ENCODE measurements around the gene ATP6V1A. TPM values are rescaled to one million over a fixed set of nuclear protein-coding genes. Genes with fewer than 3 reads are reported as not detected.
A peak's percentile ranks its signal among the peaks of the same experiment; 100 is the strongest.

Gene ATP6V1A
- total RNA-seq, 1 experiment from 2014 or later, result 89.6 TPM

GRCh38 chr3:113741620-113742019 lies 5.2 kb upstream of the ATP6V1A start:
- H3K27ac ChIP-seq (ENCODE audit: low read length), result no peak overlapping the region
- intact Hi-C loops (cut with micrococcal nuclease; ENCODE audit: unreplicated experiment) (loop anchor here (10.0 kb wide), 1 partner anchor 247 kb away; no protein-coding TSS in a partner anchor), in situ Hi-C loops (cut with HindIII; ENCODE audit: low pct_unique_long_range_greater_than_20kb, low sequenced_read_pairs) (no loop called here)
- H3K4me1 ChIP-seq (ENCODE audit: control insufficient read depth, insufficient read depth, low read length), result peaks cover 60% of the 10 kb centered on the region
- CTCF ChIA-PET, result interaction anchor here (0.6 kb wide), 1 partner anchor 21 kb away, joined by 3 read pairs; no protein-coding TSS in a partner anchor
- H3K27me3 ChIP-seq (ENCODE audit: control insufficient read depth, insufficient read depth, low read length), result no peaks in the 10 kb centered on the region
- H3K4me3 ChIP-seq (ENCODE audit: low read depth in 2 of 2, low read length in 2 of 2), result no peak overlapping the region
- POLR2A ChIA-PET, result no interaction called here
- no peak for DNase-seq (ENCODE audit: low read depth, low spot score)
- TF ChIP-seq TCF7L2 (IDR thresholded peaks at IDR 0.05; ENCODE audit: low read depth, low read length), result no peak
- no peak for TF ChIP-seq POLR2AphosphoS5 (IDR thresholded peaks at IDR 0.05; ENCODE audit: low read depth, low read length)
- no peak for TF ChIP-seq SIN3A (IDR thresholded peaks at IDR 0.05; ENCODE audit: borderline replicate concordance, insufficient read depth, low read depth, low read length)
- TF ChIP-seq CTCF (IDR thresholded peaks at IDR 0.05), result no peak
- TF ChIP-seq, protein P1, sequence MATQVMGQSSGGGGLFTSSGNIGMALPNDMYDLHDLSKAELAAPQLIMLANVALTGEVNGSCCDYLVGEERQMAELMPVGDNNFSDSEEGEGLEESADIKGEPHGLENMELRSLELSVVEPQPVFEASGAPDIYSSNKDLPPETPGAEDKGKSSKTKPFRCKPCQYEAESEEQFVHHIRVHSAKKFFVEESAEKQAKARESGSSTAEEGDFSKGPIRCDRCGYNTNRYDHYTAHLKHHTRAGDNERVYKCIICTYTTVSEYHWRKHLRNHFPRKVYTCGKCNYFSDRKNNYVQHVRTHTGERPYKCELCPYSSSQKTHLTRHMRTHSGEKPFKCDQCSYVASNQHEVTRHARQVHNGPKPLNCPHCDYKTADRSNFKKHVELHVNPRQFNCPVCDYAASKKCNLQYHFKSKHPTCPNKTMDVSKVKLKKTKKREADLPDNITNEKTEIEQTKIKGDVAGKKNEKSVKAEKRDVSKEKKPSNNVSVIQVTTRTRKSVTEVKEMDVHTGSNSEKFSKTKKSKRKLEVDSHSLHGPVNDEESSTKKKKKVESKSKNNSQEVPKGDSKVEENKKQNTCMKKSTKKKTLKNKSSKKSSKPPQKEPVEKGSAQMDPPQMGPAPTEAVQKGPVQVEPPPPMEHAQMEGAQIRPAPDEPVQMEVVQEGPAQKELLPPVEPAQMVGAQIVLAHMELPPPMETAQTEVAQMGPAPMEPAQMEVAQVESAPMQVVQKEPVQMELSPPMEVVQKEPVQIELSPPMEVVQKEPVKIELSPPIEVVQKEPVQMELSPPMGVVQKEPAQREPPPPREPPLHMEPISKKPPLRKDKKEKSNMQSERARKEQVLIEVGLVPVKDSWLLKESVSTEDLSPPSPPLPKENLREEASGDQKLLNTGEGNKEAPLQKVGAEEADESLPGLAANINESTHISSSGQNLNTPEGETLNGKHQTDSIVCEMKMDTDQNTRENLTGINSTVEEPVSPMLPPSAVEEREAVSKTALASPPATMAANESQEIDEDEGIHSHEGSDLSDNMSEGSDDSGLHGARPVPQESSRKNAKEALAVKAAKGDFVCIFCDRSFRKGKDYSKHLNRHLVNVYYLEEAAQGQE (IDR thresholded peaks at IDR 0.05; ENCODE audit: insufficient read depth in 1 of 2, low read depth in 2 of 2, low read length in 1 of 2), result no peak
- H3K9me3 ChIP-seq (ENCODE audit: control insufficient read depth, insufficient read depth, low read depth, low read length), result no peaks in the 10 kb centered on the region
- ATAC-seq, result no peak
- no TSS peak for BruUV-seq (replicated peaks)
- no peaks in the 10 kb centered on the region; the same call in 1 of the 2 replicates for H3K36me3 ChIP-seq (ENCODE audit: control insufficient read depth, insufficient read depth, low read length)

GRCh38 chr3:113743006-113743630 lies 3.7 kb upstream of the ATP6V1A start:
- ChIA-PET CTCF (no interaction called here), POLR2A (interaction anchor here (0.6 kb wide), 1 partner anchor 117 kb away, joined by 10 read pairs; no protein-coding TSS in a partner anchor)
- no peak for DNase-seq (ENCODE audit: low read depth, low spot score)
- Histone ChIP-seq H3K36me3 (ENCODE audit: control insufficient read depth, insufficient read depth, low read length) (no peaks in the 10 kb centered on the region; the same call in 1 of the 2 replicates), H3K9me3 (ENCODE audit: control insufficient read depth, insufficient read depth, low read depth, low read length) (no peaks in the 10 kb centered on the region), H3K27me3 (ENCODE audit: control insufficient read depth, insufficient read depth, low read length) (no peaks in the 10 kb centered on the region), H3K4me3 (ENCODE audit: low read depth in 2 of 2, low read length in 2 of 2) (peak overlapping the region in 1 of 2 experiments; percentile 99; a peak in 3 of 4 replicates), H3K27ac (ENCODE audit: low read length) (peak overlapping the region; percentile 57), H3K4me1 (ENCODE audit: control insufficient read depth, insufficient read depth, low read length) (peaks cover 46% of the 10 kb centered on the region)
- BruUV-seq (replicated peaks), result no TSS peak
- in situ Hi-C loops (cut with HindIII; ENCODE audit: low pct_unique_long_range_greater_than_20kb, low sequenced_read_pairs) (no loop called here), intact Hi-C loops (cut with micrococcal nuclease; ENCODE audit: unreplicated experiment) (loop anchor here (10.0 kb wide), 1 partner anchor 248 kb away; no protein-coding TSS in a partner anchor)
- no peak for TF ChIP-seq TCF7L2 (IDR thresholded peaks at IDR 0.05; ENCODE audit: low read depth, low read length)
- no peak for ATAC-seq
